GM18517 (cell line): ENCODE measurements around the gene ZNF335.
"Not testable (repeated sequence)": the region's sequence is repeated elsewhere in the genome, so short reads cannot be mapped to it uniquely, and the experiment has no call there.

Source experiments
- ATAC-seq: cut with Tn5 transposase; IDR thresholded peaks from one replicate; pipeline ENCODE4 v1.9.1; 2021; ENCODE audit warnings: mild to moderate bottlenecking, moderate library complexity; ENCODE audit not compliant: unreplicated experiment

Gene ZNF335

GRCh38 chr20:46004187-46004586 lies 32.2 kb upstream of the ZNF335 start:
- no peak for ATAC-seq

DNA sequence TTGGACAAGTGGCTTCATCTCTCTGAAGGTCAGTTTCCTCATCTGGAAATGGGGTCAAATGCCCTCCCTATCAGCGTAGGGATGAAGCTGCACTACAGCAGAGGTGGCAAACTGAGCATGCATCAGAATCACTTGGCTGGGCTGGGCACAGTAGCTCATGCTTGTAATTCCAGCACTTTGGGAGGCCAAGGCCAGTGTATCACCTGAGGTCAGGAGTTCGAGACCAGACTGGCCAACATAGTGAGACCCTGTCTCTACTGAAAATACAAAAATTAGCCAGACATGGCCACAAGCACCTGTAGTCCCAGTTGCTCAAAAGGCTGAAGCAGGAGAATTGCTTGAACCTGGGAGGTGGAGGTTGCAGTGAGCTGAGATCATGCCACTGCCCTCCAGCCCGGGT lies 30.0 kb upstream of the ZNF335 start:
- no peak for ATAC-seq

DNA sequence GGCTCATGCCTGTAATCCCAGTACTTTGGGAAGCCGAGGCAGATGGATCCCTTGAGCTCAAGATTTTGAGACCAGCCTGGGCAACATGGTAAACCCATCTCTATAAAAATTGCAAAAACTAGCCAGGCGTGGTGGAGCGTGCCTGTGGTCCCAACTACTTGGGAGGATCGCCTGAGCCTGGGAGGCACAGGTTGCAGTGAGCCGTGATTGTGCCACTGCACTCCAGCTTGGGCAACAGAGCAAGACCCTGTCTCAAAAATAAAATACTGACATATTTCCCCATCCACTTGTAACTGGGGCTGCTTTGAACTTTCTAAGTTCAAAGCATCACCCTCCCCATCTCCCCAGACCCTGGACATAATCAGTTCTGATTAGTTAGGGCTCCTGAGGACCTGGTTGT lies 29.5 kb upstream of the ZNF335 start:
- no peak for ATAC-seq

DNA sequence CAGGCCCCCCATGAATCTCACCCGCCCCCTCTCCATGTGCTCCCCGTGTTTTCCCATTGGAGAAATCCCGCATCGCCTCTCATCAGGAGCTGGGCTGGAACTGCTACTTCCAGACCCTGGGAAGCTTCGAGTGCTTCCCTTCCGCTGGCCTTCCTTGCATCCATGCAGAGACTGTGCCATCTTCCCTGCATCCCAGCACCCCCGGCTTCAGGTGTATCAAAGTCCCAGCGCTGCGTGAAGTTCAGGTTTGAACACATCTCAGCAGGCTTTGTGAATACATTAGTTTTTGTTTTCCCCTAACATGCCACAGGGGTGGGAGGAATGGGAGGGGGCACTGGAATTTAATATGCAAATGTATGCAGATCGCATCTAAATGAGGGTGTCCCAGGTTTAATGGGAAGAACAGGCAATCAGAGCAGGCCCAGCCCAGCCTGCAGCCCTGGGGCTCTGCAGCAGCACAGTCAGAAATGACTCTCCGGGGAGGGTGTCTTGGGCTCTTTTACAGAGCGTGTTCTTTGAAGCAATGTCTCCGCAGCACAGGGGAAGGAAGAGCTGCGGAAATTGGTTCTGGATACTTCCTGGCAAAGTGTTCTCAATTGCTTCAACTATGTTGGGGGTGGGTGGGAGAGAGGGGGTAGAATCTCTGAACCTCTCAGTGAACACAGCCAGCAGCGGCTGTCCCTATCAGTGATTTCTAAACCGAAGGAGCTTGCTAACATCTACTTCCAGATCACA lies 28.4 kb upstream of the ZNF335 start:
- no peak for ATAC-seq

GRCh38 chr20:45999557-46000261 lies 27.7 kb upstream of the ZNF335 start:
- ATAC-seq, result no peak

- ATAC-seq, result no peak
Measured at GRCh38 chr20:45998761-45999160, 26.8 kb upstream of the ZNF335 start.

DNA sequence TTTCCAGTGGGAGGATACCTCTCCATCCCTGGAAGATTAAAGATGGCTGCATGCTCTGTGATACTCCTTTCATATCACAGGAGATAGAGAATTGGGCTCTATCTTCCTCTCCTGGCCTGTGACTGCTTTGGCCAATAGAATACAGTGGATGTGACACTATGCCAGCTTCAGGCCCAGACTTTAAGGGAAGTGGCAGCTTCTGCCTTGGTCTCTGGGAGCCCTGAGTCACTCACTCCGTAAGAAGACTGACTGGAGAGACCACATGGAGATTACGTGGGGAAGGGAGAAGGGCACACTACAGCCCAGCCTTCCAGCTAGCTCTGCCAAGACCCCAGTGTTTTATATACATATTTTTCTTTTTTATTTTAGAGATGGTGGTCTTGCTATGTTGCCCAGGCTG lies 26.3 kb upstream of the ZNF335 start:
- ATAC-seq, result no peak

- no peak for ATAC-seq
Measured at GRCh38 chr20:45997187-45997586, 25.2 kb upstream of the ZNF335 start.

GRCh38 chr20:45995495-45996097 lies 23.6 kb upstream of the ZNF335 start:
- ATAC-seq, result not testable (repeated sequence)

DNA sequence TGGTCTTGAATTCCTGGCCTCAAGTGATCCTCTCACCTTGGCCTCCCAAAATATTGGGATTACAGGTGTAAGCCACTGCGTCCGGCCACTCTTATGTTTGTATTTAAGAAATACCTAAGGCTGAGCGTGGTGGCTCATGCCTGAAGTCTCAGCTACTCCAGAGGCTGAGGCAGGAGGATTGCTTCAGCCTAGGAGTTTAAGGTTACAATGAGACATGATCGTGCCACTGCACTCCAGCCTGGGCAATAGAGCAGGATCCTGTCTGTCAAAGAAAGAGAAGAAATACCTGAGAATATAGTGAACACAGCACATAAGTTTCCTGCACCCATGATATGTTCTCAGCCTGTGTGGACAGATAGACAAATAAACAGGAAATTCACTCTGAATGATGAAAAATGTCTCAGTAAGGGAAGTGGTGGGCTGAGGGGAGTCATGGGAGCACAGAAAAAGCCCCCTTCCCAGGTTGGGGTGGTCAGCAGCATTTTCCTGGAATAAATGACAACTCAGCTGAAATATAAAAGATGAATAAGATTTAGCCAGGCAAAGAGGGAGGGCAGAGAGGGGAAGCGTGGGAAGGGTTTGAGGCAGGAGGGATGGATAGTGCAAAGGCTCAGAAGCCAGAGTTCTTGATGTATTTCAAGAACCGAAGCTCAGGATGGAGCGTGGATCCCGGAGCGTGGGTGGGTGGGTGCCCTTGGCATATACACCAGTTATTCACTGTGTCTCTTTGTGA lies 22.9 kb upstream of the ZNF335 start:
- ATAC-seq, result no peak

DNA sequence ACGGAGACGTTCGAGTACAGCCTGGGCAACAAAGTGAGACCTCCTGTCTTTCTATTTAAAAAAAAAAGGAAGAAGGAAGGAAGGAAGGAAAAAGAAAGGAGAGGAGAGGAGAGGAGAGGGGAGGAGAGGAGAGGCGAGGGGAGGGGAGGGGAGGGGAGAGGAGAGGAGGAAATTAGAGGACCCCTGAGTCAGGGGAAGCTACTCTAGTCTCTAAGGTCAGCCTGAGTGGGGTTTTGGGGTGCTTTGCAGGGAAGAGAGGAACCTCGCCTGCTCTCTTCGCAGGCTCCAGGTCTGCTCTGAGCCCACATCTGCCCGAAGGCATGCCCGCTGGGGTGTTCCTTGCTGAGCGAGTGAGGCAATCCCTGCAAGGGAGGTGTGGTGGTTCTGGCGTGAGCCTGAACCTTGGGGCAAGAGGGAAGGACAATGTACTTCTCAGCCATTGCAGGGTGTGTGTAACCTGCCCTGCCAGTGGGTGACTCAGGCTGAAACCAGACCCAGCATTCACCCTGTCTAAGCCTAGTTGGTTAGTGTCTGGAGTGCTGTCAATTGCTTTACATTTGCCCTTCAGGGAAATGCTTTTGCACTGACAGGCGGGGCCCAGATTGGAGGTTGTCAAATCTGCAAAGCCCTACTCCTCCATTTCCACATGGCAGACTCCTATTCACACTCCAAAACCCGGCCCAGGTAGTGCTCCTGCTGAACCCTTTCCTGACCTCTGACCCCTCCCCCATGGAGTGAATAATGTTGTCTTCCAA lies 21.4 kb upstream of the ZNF335 start:
- no peak for ATAC-seq

DNA sequence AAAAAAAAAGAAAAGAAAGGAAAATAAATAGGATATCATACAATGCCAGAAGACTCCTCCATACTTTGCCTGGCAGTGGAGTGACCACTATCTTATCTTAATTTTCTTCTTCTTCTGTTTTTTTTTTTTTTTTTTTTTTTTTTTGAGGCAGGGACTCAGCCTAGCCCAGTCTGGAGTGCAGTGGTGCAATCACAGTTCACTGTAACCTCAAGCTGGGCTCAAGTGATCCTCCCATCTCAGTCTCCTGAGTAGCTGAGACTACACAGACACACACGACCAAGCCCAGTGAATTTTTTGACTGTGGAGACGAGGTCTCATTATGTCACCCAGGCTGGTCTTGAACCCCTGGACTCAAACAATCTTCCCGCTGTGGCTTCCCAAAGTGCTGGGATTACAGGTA lies 19.6 kb upstream of the ZNF335 start:
- no peak for ATAC-seq

- not testable (repeated sequence) for ATAC-seq
Measured at GRCh38 chr20:45988830-45989229, 16.8 kb upstream of the ZNF335 start.

- ATAC-seq, result no peak
Measured at GRCh38 chr20:45987108-45987780, 15.2 kb upstream of the ZNF335 start.

GRCh38 chr20:45985573-45985972 lies 13.6 kb upstream of the ZNF335 start:
- no peak for ATAC-seq

DNA sequence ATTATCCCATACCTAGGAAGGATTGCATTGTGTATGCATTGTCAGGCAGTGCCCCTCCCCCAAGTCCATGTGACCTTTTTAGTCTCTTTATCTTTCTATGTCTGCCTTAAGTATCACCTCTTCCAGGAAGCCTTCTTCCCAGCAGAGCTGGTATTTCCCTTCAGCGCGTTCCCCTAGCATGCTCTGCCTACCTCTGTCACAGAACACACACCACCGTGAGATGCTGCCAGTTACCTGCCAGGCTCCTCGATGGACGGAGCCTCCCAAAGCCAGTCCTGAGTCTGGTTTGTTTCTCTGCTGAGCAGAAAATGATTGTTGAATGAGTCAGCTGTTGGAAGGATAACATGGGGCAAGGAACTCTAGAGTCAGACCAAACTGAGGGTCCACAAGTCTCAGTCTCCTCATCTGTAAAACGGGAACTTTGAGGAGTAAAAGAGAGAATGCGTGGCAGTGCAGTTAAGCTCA lies 11.3 kb upstream of the ZNF335 start:
- ATAC-seq, result no peak

GRCh38 chr20:45981261-45981660 lies 9.3 kb upstream of the ZNF335 start:
- ATAC-seq, result no peak

GRCh38 chr20:45976086-45976485 lies 4.1 kb upstream of the ZNF335 start:
- ATAC-seq, result no peak

- ATAC-seq, result no peak
Measured at GRCh38 chr20:45975686-45976085, 3.7 kb upstream of the ZNF335 start.
